A549 (cell line): ENCODE data around the gene TCP11.

Experiments used
- CBX8 ChIP-seq: fragments of 200-600 bp; sonication (generic); IDR thresholded peaks from 2 replicates; pipeline ENCODE4 v1.6.1; 2016
- EP300 ChIP-seq, 2 experiments: fragments of >200 bp; sonication (Bioruptor Twin); formaldehyde crosslinking; IDR thresholded peaks; 2 replicates in 1 of 2; 3 replicates in 1 of 2; pipeline ENCODE4 v1.6.1; 2016 to 2017
- POLR2A ChIP-seq: IDR thresholded peaks from 2 replicates; pipeline ENCODE4 v1.6.1; 2012; ENCODE audit warnings: mild to moderate bottlenecking, low read length
- RCOR1 ChIP-seq: fragments of 150-350 bp; IDR thresholded peaks from 2 replicates; pipeline ENCODE4 v1.6.1; 2014; ENCODE audit warnings: antibody characterized with exemption, low read length, low read depth
- RFX5 ChIP-seq: fragments of 450-650 bp; IDR thresholded peaks from 2 replicates; pipeline ENCODE4 v1.7.1; 2014; ENCODE audit warnings: antibody characterized with exemption, mild to moderate bottlenecking, moderate library complexity
- TF ChIP-seq, protein P1 (sequence below): fragments of >200 bp; sonication (Bioruptor Twin); formaldehyde crosslinking; IDR thresholded peaks from 3 replicates; pipeline ENCODE4 v1.5.1; 2016
- TF ChIP-seq, protein P2 (sequence below): fragments of 200-600 bp; sonication (generic); IDR thresholded peaks from 2 replicates; pipeline ENCODE4 v1.6.1; 2016; ENCODE audit warnings: antibody characterized with exemption, mild to moderate bottlenecking, moderate library complexity
- TF ChIP-seq, protein P3 (sequence below): IDR thresholded peaks from 2 replicates; pipeline ENCODE4 v1.6.1; 2012

DNA sequence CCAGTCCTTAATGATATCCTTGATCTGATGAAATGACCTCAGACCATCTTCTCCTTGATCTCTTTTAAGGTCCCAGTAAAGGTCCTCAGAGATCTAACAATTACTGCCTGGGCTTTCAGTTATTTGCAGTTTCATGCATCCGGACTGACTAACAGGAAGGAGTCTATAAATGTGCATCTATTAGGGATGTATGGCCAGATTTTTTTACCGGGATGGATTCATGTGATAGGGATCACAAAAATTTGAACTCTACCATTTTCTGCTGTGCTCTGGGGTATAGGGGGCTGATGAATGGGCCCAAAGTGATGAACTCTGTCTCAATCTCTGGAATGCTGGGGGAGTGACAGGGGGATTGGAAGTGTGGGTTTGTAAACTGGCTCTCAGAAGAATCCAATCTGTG lies 36.5 kb upstream of the TCP11 start:
- TF ChIP-seq EP300 (IDR thresholded peaks at IDR 0.05) (no peak), POLR2A (no peak), RFX5 (no peak), CBX8 (no peak), RCOR1 (no peak)
- TF ChIP-seq, protein P1, sequence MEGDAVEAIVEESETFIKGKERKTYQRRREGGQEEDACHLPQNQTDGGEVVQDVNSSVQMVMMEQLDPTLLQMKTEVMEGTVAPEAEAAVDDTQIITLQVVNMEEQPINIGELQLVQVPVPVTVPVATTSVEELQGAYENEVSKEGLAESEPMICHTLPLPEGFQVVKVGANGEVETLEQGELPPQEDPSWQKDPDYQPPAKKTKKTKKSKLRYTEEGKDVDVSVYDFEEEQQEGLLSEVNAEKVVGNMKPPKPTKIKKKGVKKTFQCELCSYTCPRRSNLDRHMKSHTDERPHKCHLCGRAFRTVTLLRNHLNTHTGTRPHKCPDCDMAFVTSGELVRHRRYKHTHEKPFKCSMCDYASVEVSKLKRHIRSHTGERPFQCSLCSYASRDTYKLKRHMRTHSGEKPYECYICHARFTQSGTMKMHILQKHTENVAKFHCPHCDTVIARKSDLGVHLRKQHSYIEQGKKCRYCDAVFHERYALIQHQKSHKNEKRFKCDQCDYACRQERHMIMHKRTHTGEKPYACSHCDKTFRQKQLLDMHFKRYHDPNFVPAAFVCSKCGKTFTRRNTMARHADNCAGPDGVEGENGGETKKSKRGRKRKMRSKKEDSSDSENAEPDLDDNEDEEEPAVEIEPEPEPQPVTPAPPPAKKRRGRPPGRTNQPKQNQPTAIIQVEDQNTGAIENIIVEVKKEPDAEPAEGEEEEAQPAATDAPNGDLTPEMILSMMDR = no peak
- TF ChIP-seq, protein P2, sequence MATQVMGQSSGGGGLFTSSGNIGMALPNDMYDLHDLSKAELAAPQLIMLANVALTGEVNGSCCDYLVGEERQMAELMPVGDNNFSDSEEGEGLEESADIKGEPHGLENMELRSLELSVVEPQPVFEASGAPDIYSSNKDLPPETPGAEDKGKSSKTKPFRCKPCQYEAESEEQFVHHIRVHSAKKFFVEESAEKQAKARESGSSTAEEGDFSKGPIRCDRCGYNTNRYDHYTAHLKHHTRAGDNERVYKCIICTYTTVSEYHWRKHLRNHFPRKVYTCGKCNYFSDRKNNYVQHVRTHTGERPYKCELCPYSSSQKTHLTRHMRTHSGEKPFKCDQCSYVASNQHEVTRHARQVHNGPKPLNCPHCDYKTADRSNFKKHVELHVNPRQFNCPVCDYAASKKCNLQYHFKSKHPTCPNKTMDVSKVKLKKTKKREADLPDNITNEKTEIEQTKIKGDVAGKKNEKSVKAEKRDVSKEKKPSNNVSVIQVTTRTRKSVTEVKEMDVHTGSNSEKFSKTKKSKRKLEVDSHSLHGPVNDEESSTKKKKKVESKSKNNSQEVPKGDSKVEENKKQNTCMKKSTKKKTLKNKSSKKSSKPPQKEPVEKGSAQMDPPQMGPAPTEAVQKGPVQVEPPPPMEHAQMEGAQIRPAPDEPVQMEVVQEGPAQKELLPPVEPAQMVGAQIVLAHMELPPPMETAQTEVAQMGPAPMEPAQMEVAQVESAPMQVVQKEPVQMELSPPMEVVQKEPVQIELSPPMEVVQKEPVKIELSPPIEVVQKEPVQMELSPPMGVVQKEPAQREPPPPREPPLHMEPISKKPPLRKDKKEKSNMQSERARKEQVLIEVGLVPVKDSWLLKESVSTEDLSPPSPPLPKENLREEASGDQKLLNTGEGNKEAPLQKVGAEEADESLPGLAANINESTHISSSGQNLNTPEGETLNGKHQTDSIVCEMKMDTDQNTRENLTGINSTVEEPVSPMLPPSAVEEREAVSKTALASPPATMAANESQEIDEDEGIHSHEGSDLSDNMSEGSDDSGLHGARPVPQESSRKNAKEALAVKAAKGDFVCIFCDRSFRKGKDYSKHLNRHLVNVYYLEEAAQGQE = no peak
- TF ChIP-seq, protein P3, sequence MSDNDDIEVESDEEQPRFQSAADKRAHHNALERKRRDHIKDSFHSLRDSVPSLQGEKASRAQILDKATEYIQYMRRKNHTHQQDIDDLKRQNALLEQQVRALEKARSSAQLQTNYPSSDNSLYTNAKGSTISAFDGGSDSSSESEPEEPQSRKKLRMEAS = no peak
